Renal cortical epithelial cell (primary cell): ENCODE measurements around the gene CRACDL. TPM values are rescaled to one million over a fixed set of nuclear protein-coding genes. Genes with fewer than 3 reads are reported as not detected.

Experiments
- DNase-seq: peaks from one replicate; pipeline ENCODE4 v3.0.0-alpha.2; 2011; ENCODE audit warnings: low read depth
- total RNA-seq: library from RNA; depleted of rRNA; stranded (reverse); fragments of >200 nt; gene quantifications from 2 replicates; pipeline ENCODE4 v1.2.3, GENCODE V29; 2014

CRACDL gene
- total RNA-seq, 1 donor from 2014 or later: 6.3 TPM

DNA sequence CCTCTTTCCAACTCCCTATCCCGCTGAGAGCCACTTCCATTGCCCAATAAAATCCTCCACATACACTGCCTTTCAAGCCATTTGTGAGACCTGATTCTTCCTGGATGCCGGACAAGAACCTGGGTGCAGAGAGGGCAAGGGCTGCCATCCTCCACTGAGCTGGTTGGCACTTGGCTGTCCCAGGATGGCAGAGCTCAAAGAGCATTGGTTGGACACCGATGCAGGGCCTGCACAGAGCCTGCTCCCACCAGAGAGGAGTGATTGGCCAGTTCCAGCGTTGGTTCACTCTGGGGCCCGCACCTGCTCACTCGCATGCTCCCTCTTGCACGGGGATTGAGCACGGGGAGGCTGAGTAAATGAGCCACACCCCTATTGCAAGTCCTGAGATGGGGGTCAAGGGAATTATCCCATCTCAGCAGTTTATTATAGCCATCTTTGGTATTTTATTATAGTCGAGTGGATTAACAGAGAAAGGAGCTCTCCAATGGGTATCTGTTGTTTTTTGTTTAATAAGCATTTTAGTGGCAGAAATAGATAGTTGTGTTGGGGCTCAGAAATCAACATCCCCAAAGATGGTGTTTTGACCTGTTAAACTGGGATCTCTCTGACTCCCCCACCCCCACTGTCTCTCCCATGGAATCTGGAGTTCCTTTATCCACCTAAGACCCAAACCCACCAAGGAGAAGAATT lies 185.3 kb downstream of the CRACDL start:
- no peak for DNase-seq

DNA sequence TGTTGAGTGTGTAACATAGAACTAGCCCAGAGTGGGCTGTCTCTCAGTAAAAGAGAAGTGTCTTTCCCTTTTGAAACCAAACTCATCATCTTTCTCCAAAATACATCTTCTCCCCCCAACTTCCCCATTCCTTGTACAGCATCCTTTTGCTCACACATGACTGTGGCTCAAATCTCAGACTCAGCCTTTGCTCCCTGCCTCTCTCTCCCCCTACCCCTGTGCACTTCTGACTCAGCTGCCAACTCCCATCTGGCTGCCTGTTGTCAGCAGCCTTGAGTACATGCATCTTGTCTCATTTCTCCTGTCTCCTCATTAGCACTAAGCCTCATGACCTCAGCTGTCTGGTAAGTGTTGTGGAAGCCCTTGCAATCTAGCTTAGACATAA lies 187.0 kb downstream of the CRACDL start:
- no peak for DNase-seq

DNA sequence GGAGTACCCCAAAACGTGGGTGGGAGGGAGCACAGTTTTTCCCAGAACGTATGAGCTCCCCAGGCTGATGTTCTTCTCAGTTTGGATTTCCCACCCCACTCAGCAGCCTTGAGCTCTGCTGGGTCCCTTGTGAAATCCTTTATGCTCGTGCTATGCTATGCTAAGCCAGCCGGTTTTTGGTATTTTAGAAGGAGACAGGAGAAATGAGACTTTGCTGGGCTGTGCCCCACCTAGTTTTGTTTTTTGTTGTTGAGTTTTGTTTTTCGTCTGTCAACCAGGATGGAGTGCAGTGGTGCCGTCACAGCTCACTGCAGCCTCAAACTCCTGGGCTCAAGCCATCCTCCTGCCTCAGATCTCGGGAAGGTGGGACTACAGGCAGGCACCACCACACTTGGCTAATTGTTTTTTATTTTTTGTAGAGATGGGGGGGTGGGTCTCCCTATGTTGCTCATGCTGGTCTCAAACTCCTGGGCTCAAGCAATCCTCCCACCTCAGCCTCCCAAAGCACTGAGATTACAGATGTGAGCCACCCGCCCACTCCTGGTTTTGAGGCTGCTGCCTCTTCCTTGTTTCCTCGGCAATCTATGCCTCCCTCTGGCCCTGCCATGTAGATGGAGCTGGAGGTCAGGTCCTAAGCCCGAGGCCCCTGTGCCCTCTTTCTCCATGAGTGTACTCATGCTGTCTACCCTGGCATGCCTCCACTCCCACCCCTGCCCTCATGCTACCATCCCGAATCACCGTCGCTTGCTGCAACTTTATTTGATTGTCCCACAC lies 187.5 kb downstream of the CRACDL start:
- no peak for DNase-seq

DNA sequence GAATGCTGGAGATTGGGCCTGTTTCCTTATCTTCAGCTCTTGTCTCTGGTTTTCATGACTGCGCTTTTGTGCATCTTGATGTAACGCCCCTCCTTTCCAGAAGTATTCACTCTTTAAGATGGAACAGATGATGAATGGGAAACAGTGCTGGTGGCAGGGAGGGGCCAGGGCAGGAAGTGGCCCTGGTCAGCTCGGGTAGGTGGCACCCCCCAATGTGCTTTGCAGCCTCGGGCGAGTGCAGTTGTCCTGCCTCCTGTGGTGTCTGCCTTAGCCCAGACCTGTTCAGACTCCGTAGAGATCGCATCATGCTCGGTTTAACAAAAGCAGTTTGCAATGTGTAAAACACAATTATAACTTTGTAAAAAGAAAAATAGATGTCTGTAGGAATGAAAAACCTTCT lies 188.1 kb downstream of the CRACDL start:
- DNase-seq: no peak

DNA sequence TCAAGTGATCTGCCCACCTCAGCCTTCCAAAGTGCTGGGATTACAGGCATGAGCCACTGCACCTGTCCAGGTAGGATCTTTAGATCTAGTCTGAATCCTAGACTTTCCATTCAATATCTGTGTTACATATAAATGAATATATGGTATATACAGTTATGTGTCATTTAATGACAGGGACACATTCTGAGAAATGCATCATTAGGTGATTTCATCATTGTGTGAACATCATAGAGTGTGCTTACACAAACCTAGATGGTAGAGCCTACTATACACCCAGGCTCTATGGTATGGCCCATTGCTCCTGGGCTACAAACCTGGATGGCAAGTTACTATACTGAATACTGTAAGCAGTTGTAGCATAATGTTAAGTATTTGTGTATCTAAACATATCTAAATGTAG lies 189.6 kb downstream of the CRACDL start:
- no peak for DNase-seq

DNA sequence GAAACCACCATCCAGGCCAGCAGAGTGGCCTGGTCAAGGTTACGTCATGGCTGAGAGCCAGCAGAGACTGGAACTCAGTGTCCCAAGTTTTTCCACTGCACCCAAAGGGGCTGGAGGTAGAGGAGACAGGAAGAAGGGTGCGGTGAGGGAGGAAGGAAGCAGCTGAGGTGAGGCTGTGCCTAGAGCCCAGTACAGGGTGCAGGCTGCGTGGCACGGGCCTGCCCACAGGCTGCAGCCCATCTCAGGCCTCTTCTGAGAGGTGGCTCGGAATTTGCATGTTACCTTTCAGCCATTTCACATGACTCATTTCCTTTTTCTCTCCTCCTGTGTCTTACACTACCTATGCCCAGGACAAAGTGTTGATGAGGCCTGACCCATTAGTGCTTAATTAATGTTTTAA lies 191.4 kb downstream of the CRACDL start:
- DNase-seq: no peak

Other genes starting within 250 kb of the CRACDL start
- 8.7 and 41.6 TPM in 2 replicates for gene MGAT4A, start 205.1 kb downstream of the CRACDL start, total RNA-seq
- 5.6 and 9.2 TPM in 2 replicates for gene C2orf15, start 205.5 kb upstream of the CRACDL start, total RNA-seq
- gene TSGA10, start 218.7 kb upstream of the CRACDL start, total RNA-seq: 13.9 and 21.6 TPM in 2 replicates
- 4.9 and 8.1 TPM in 2 replicates for gene LIPT1, start 218.7 kb upstream of the CRACDL start, total RNA-seq
- gene MITD1, start 244.8 kb upstream of the CRACDL start, total RNA-seq: 25.8 and 44.6 TPM in 2 replicates
- 45.1 and 45.3 TPM in 2 replicates for gene MRPL30, start 245.0 kb upstream of the CRACDL start, total RNA-seq